ENCODE data around the gene KLF11.
"Not testable (repeated sequence)": the region's sequence is repeated elsewhere in the genome, so short reads cannot be mapped to it uniquely, and the experiment has no call there.

Gene KLF11

GRCh38 chr2:10085043-10085667, 41.8 kb downstream of the KLF11 start:
- DNase-seq (ENCODE audit: low read depth) = no peak

GRCh38 chr2:10085668-10086059, 42.3 kb downstream of the KLF11 start:
- no peak for DNase-seq (ENCODE audit: low read depth)

GRCh38 chr2:10086950-10087349, 43.6 kb downstream of the KLF11 start:
- no peak for DNase-seq (ENCODE audit: low read depth)

DNA sequence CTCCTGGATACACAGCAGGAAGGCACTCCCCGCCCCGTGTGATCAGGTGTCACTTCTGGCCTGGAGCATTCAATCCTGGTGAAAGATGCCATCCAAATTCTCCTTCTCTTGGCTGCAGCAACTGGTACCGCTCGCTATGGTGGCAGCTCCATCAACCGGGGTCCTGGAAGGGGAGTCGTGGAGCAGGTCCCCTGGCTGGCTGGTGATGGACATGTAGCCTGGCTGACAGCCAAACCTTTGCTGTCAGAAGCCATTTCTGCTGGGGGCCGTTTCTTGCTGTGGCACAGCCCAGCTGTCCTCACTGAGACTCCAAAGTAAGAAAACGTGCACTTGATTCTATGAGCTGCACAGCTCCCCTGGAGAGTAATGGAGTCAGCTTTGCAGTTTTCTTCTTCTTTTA, 44.0 kb downstream of the KLF11 start:
- DNase-seq (ENCODE audit: low read depth) = no peak

GRCh38 chr2:10089565-10090190, 46.3 kb downstream of the KLF11 start:
- no peak for DNase-seq (ENCODE audit: low read depth)

DNA sequence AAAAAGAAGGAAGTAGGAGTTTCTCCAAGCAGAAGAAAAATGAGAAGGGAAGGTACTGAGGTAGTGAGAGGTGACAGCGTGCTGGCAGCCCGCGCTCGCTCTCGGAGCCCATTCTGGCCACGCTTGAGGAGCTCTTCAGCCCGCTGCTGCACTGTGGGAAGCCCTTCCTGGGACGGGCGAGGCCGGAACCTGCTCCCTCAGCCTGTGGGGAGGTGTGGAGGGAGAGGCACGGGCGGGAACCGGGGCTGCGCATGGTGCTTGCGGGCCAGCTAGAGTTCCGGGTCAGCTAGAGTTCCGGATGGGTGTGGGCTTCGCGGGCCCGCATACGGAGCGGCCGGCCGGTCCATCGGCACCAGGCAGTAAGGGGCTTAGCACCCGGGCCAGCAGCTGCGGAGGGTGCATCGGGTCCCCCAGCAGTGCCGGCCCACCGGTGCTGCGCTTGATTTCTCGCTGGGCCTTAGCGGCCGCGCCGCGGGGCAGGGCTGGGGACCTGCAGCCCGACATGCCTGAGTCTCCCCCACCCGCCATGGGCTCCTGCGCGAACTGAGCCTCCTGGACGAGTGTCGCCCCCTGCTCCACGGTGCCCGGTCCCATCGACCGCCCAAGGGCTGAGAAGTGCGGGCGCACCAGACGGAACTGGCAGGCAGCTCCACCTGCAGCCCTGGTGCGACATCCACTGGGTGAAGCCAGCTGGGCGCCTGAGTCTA, 48.0 kb downstream of the KLF11 start:
- DNase-seq (ENCODE audit: low read depth) = no peak

GRCh38 chr2:10091889-10092244, 48.5 kb downstream of the KLF11 start:
- DNase-seq (ENCODE audit: low read depth) = not testable (repeated sequence)

DNA sequence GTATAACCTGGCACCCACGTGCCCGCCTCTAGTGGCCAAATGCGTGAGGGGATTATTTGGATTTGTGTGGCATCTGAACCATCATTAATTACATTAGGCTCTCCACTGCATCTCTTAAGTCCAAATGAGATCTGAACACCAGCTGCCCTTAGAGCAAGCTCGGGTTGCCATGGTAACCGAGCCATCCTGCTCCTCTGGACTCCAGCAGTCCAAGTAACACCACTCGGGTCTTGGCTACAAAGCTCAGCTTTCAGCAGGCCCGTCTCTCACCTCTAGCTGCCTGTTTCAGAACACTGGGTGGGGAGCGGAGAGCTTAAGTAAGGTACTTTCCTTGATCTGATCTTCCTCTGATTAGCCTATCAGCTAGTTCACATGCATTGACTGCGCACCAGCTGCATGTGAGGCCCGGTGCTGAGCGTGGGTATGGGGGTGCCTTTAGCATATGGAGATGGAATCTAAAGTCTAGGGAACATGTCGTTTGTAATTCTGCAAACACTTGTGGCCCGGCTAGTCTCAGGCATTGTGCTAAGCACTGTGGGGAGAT, 51.0 kb downstream of the KLF11 start:
- DNase-seq (ENCODE audit: low read depth) = no peak

DNA sequence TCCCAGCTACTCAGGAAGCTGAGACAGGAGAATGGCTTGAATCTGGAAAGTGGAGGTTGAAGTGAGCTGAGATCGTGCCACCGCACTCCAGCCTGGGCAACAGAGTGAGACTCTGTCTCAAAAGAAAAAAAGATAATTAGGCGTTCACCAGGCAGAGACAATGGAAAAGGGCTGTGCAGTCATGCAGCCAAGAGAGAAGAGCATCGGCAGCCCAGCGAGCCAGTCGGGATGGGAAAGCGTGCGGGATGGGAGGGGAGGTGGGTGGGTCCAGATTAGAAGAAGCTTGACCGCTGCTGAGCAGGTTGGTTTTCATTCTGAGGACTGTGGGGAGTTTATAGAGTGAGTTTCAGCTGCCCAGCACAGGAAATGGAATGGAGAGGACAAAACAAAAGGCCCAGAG, 51.8 kb downstream of the KLF11 start:
- DNase-seq (ENCODE audit: low read depth) = no peak

DNA sequence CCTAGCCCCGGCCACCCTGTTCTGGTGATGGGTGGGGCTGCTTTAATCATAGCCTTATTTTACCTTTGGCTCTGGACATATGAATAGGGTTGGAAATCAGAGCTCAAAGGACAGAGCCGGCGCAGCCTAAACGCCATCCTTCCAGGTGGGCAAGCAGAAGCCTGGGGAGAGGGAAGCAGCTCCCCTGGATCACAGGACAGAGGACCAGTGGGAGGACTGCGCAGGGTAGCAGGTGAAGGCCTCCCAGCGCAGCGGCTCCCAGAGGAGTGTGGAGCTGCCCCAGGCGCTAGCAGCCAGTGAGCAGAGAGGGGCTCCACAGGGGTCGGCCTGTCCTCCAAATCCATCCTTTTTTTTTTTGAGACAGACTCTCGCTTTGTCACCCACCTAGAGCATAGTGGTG, 53.3 kb downstream of the KLF11 start:
- no peak for DNase-seq (ENCODE audit: low read depth)

DNA sequence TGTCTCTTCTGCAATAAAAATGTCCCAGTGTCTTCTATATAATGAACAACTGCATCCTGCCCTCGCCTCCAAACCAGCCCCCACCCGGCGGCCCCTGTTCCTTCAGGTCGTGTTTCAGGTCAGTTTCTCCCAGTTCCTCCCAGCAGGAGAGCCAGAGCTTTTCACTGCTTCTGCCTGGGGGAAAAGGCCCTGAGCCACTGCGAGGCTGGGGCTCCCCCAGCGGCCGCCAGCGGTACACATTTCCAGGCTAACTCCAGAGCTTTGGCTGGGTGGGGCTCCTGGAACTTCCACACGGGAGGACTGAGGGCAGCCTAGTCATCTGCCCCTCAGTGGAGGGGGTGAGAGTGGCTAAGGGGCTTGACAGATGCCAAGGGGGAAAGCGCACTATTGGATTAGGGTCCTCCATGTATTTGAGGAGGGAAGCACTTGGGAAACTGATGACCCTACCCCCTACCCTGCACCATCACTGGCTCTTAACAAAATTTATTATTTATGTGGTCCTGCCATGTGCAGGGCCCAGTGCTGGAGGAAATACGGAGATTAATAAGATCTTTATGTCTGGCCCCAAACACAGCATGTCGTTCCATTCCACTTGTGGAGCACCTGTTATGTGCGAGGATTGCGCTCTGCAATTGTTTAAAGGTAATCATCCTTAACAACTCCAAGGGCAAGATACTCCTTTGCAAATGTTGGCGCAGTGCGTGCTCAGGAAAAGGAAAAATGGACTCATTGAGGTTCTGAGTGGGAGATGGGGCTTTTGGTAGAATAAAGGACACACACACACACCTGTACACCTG, 54.2 kb downstream of the KLF11 start:
- DNase-seq (ENCODE audit: low read depth) = no peak

GRCh38 chr2:10101491-10101890, 58.1 kb downstream of the KLF11 start:
- no peak for DNase-seq (ENCODE audit: low read depth)

DNA sequence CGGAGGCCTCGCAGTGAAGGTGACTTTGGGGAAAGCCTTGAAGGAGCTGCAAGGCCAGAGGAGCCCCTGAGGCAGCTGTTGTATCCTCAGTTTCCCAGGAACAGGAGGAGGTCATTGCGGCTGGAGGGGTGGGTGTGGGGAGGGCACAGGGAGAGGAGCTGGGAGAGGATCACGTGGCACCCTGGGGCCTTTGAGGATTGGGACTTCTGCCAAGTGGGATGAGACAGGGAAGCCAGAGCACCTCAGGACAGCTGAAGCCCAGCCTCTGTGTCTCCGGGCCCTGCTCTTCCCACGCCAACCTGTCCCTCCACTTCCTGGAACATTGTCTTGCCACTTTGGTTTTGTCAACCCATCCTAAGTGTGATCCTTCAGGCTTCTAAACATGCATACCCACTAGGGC, 59.8 kb downstream of the KLF11 start:
- DNase-seq (ENCODE audit: low read depth) = no peak

Data from non-pigmented ciliary epithelial cell (primary cell).